Uterus (tissue), 2 donors: ENCODE results near the gene LHB.
"Not testable (repeated sequence)": the region's sequence is repeated elsewhere in the genome, so short reads cannot be mapped to it uniquely, and the experiment has no call there.

Experiments used
- POLR2A ChIP-seq, 2 donors: fragments of 450-650 bp; IDR thresholded peaks; one replicate each; pipeline ENCODE4 v1.6.1; 2016; ENCODE audit warnings: antibody characterized with exemption in 2 of 2, mild to moderate bottlenecking in 1 of 2, moderate library complexity in 1 of 2
- TF ChIP-seq, protein P1 (sequence below), 4 experiments: fragments of 200-600 bp in 2 of 4; fragments of 450-650 bp in 2 of 4; sonication (generic) in 2 of 4; IDR thresholded peaks; one replicate each; pipeline ENCODE4 v1.5.1; 2016 to 2019; ENCODE audit warnings: antibody characterized with exemption in 4 of 4, mild to moderate bottlenecking in 2 of 4, moderate library complexity in 1 of 4

DNA sequence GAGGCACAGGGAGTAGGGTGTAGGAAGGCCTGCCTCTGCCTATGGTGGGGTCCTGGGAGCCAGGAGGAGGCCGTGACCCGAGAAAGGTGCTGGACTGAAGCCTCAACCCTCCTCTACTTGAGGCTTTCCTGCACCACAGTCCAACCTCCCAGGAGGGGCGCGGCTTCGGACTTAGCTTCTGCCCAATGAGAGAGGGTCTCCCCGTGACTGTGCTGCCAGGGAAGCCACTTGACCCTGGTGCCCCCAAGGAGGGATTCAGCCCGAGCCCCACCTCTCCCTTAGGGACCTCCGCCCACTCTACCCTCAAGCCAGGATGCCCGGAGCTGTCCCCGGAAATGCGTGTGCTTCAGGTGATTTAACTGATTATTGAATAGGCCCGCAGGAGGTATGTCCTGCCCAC is 32.1 kb upstream of the LHB start, which contains the start of gene CGB8:
- TF ChIP-seq, protein P1, sequence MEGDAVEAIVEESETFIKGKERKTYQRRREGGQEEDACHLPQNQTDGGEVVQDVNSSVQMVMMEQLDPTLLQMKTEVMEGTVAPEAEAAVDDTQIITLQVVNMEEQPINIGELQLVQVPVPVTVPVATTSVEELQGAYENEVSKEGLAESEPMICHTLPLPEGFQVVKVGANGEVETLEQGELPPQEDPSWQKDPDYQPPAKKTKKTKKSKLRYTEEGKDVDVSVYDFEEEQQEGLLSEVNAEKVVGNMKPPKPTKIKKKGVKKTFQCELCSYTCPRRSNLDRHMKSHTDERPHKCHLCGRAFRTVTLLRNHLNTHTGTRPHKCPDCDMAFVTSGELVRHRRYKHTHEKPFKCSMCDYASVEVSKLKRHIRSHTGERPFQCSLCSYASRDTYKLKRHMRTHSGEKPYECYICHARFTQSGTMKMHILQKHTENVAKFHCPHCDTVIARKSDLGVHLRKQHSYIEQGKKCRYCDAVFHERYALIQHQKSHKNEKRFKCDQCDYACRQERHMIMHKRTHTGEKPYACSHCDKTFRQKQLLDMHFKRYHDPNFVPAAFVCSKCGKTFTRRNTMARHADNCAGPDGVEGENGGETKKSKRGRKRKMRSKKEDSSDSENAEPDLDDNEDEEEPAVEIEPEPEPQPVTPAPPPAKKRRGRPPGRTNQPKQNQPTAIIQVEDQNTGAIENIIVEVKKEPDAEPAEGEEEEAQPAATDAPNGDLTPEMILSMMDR (IDR thresholded peaks at IDR 0.05) = not testable (repeated sequence)
- not testable (repeated sequence) for TF ChIP-seq POLR2A (IDR thresholded peaks at IDR 0.05)
